HK-2 (cell line): ENCODE measurements around the gene NBAS.
"Not testable (repeated sequence)": the region's sequence is repeated elsewhere in the genome, so short reads cannot be mapped to it uniquely, and the experiment has no call there.

Source experiments
- DNase-seq: peaks from one replicate; pipeline ENCODE4 v3.0.0-alpha.2; 2018; ENCODE audit not compliant: unreplicated experiment

The NBAS gene

DNA sequence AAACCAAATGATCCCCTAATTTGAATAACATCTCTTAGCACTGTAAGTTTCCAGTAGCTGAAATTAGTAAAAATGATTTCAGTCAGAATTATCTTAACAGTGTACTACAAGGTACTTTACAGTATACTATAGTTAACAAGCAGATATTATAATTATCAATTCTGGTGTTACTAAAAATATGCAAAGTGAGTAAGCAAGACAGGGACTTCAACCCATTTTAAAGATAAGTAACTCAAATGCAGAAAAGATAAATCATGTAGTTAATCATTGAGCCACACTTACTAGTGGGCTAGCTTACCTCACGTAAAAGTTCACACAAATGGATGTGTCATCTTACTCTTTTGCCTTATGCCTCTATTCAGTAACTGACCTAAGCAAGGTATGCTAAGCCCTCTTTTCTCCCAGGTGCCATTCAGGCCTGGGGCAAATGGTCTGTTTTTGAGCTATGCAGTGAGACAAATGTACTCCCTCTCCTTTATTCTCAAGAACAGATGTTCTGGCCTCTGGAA, 101.0 kb downstream of the NBAS start:
- DNase-seq: no peak

DNA sequence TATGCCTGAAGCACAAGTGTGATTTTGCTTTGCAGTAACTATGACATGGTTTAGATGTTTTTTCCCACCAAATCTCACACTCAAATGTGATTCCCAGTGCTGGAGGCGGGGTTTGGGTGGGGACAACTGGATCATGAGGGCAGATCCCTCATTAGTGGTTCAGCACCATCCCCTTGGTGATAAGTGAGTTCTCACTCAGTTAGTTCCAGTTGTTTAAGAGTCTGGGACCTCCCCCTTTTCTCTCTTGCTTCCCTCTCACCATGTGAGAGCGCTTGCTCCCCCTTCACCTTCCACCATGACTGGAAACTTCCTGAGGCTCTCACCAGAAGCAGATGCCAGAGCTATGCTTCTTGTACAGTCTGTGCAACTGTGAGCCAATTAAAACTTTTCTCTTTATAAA, 102.9 kb downstream of the NBAS start:
- no peak for DNase-seq

DNA sequence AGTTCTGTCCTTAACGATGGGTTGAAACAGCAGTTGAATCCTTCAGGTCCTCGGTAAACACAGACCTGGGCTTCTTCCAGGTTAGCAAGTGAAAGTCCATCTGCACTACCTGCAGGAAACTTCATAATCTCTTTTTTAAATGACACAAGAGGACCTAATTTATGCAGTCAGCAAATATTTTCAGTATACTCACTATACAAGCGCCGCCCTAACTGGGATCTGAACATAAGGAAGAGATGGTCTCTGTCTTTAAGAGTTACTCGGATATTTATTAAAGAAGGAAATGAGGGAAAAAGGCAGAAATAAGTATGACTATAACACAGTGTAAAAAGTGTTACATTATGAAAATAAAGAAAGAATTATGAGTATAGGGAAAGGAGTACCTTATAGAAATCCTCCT, 103.3 kb downstream of the NBAS start:
- DNase-seq: no peak

DNA sequence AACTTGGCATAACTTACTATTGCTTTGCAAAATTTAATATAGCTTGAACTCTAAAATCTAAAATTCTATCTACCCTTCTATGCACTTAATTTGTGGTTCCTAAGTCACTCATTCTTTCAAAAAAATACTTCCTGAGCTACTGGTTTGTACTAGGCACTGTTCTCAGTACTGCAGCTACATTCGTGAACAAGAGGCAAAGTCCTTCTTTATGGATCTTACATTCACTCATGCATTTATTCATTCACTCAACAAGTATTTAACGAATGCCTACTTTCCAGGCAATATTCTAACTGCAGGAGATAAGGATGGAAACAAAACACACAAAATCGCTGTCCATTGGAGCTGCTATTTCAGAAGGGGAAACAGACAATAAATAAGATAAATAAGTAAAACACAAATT, 104.8 kb downstream of the NBAS start:
- no peak for DNase-seq

DNA sequence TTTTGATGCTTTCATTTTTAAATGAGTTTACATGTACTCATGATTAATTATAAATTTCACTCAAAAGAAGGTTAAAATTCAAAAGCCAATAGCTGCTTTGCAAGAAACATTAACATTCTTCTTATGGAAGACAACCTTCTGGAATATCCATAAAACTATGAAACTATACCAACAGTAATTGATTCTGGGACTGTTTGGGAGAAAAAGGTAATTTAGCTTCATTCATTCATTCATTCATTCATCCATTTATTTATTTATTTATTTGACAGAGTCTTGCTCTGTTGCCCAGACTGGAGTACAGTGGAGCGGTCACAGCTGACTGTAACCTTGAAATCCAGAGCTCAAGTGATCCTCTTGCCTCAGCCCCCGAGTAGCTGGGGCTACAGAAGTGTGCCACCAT, 110.3 kb downstream of the NBAS start:
- no peak for DNase-seq

DNA sequence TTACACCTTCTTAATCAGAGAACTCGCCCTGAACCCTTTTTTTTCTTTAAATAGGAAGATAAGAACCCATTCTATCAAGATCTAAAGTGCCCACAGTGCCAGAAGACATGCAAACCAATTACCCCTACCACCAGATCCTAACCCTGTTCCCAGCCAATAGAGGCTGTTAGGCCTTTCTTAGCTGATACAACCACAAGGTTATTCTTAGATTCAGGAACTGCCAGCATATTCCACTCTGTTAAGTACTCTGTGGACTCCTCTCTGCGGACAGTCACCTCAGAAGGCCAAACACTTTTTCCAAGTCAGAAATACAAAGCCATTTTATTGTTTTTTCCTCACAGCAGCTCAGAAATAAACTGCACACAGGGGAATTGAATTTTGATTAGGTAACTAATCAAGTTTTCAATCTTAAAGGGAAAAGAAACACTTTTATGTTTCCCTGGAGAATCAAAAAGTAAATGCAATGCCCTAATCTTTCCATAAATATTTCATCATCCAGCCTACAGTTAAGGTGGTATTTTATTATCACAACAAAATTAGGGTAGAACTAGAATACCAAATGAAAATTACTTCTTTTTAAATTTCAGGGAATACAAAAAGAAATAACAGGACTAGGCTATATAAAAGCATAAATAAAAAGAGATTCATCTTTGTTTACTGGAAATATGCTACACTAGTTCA, 111.4 kb downstream of the NBAS start:
- DNase-seq: no peak

DNA sequence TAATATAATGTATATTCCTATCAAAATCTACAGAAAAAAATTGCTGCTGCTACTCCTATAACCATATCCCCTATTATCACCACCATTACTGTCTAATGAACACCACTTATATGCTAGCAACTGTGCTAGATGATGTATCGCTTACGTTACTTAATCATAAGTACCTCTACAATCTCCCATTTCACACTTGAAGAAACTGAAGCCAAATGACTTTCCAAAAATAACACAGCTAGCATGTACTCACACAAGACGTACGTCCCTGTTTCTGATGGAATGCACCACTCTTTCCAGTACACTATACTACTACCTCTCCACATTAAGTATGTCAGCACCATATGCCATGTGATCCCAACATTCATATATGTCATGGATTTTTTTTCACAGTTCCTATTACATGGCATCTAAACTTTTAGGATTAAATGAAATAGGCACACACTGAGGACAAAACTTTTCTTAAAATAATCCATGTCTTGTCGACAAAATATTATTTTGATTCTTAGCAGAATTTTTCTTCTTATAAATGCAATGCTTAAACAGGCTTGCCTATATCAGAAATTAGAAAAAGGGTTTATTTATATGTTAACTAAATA, 112.8 kb downstream of the NBAS start:
- DNase-seq: no peak

DNA sequence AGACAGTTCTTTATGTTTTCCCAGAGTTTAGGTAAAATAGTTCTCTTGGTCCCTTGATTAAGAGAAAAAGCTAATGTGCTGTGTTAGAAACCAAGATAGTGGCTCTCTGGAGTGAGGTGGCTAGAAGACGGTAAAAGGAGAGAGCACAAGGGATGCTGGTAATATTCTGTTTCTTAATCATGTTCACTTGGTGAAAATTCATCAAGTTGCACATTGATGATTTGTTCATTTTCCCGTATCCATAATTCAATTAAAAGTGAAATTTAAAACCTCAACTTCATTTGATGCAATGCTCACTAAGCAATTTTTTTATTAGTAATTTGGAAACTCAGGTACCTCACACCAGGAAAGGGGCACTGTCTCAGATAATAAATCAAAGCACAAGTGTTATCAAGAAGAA, 113.8 kb downstream of the NBAS start:
- DNase-seq: no peak

GRCh38 chr2:15446961-15447360, 114.2 kb downstream of the NBAS start:
- no peak for DNase-seq

DNA sequence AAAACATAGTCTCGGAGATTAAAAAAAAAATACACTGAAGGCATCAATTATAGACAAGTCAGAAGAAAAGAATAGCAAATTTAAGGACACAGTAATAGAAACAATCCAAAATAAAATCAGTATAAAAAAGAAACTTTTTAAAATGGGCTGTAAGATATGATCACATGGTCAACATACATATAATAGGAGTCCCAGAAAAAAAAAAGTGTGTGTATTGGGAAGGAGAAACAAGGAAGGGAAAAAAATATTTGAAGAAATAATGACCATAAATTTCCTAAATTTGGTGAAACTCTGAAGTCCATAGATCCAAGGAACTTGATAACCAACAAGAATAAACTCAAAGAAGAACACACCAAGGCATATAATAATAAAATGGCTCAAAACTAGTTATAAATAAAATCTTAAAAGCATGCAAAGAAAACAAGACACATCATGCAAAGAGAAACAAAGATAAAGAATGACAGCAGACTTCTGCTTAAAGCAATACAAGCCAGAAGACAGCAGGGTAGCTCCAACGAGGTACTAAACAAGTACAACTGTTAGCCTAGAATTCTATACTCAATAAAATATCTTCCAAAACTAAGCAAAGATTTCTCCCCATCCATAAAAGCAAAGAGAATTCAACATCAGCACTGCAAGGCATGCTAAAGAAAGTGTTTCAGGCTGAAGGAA, 115.1 kb downstream of the NBAS start:
- no peak for DNase-seq

DNA sequence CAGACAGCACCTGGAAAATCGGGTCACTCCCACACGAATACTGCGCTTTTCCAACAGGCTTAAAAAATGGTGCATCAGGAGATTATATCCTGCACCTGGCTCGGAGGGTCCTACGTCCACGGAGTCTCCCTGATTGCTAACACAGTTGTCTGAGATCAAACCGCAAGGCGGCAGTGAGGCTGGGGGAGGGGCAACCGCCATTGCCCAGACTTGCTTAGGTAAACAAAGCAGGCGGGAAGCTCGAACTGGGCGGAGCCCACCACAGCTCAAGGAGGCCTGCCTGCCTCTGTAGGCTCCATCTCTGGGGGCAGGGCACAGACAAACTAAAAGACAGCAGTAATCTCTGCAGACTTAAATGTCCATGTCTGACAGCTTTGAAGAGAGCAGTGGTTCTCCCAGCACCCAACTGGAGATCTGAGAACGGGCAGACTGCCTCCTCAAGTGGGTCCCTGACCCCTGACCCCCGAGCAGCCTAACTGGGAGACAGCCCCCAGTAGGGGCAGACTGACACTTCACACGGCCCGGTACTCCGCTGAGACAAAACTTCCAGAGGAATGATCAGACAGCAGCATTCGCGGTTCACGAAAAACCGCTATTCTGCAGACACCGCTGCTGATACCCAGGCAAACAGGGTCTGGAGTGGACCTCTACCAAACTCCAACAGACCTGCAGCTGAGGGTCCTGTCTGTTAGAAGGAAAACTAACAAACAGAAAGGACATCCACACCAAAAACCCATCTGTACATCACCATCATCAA, 121.2 kb downstream of the NBAS start:
- not testable (repeated sequence) for DNase-seq

DNA sequence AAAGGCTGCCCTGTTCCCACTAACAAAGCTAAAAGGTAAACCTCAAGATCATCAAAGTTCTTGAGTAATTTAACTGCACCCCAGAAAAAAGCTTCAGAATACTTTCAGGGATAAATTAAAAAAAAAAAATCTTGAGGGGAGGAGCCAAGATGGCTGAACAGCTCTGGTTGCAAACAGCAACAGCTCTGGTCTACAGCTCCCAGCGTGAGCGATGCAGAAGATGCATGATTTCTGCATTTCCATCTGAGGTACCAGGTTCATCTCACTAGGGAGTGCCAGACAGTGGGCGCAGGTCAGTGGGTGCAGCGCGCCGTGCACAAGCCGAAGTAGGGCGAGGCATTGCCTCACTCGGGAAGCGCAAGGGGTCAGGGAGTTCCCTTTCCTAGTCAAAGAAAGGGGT, 121.8 kb downstream of the NBAS start:
- DNase-seq: not testable (repeated sequence)

- no peak for DNase-seq
Measured at GRCh38 chr2:15436195-15436594, 124.9 kb downstream of the NBAS start.

- DNase-seq: no peak
Measured at GRCh38 chr2:15435474-15435873, 125.7 kb downstream of the NBAS start.

- DNase-seq: no peak
Measured at GRCh38 chr2:15432642-15433256, 128.4 kb downstream of the NBAS start.

DNA sequence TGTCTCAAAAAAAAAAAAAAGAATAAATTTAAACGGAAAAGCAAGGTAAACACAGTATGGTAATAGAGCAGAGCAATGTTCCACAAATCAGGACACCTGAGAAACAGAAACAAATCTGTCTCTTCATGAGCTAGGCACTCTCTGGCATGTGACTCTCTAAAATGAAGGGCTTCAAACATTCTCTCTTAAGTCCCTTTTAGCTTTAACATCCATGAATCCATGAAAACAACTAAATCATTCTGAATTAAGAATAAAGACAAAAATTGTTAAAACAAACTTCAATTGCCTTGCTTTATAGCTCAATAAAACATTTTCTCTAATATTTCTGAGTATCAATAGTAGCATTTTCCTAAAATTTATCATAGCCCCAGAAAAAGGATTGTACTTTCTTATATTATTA, 132.1 kb downstream of the NBAS start:
- DNase-seq: no peak

- no peak for DNase-seq
Measured at GRCh38 chr2:15427987-15428386, 133.1 kb downstream of the NBAS start.

GRCh38 chr2:15426606-15427005, 134.5 kb downstream of the NBAS start:
- no peak for DNase-seq

GRCh38 chr2:15425712-15426111, 135.4 kb downstream of the NBAS start:
- DNase-seq: no peak

- DNase-seq: no peak
Measured at GRCh38 chr2:15421753-15422152, 139.4 kb downstream of the NBAS start.

DNA sequence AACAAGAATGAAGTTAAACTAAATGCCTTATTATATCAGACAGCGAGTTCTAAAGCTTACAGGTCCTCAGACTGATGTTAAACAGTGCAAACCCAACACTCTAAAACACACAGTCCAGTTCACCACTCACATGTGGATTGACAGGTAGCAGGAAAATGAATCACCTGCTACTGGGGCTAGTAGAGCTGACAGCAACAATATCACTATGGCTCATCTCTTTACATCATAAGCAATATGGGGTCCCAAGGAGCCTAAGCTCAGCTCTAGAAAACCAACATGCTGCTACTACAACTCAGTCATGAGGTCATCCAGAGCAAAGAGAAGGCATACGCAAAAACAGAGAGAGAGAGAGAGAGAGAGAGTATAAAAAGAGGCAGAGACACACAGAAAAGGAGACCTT, 145.4 kb downstream of the NBAS start:
- no peak for DNase-seq

DNA sequence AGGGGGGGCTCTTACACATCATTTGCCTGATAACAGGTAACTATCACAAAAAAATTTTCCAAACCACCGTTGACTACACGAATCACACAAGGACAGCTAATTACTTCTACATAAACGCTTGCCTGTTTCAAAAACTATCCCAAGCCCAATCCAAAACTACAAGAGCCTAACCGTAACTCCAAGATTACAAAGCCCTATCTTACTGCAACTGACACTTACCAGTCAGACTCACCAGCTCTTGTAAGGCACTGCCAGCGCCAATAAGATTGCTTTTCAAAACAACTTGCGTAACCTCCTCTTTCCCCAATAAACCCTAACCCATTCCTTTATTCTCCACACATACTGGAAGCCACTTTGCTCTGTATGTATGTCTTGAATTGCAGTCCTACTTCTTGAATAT, 148.4 kb downstream of the NBAS start:
- DNase-seq: no peak
